Neural cell (in vitro differentiated cells): ENCODE results near the gene AHNAK2.

Source experiments
- CTCF ChIP-seq: fragments of 450-650 bp; IDR thresholded peaks from 2 replicates; pipeline ENCODE4 v1.5.1; 2014; ENCODE audit warnings: antibody characterized with exemption, mild to moderate bottlenecking, moderate library complexity; ENCODE audit not compliant: poor library complexity, severe bottlenecking
- EP300 ChIP-seq: fragments of 450-650 bp; conservative IDR thresholded peaks from 2 replicates; pipeline ENCODE4 v1.6.1; 2014; ENCODE audit warnings: antibody characterized with exemption, mild to moderate bottlenecking, moderate library complexity; ENCODE audit not compliant: poor library complexity, severe bottlenecking
- EZH2 ChIP-seq: fragments of 200-600, 300-800 bp; shearing (Covaris generic), sonication (generic); IDR thresholded peaks from 2 replicates; pipeline ENCODE4 v1.6.1; 2014; ENCODE audit warnings: antibody characterized with exemption, low read length, borderline replicate concordance, mild to moderate bottlenecking; ENCODE audit not compliant: insufficient read depth, poor library complexity, severe bottlenecking
- POLR2AphosphoS5 ChIP-seq: IDR thresholded peaks from 2 replicates; pipeline ENCODE4 v1.6.1; 2012
- REST ChIP-seq: IDR thresholded peaks from 2 replicates; pipeline ENCODE4 v1.6.1; 2012; ENCODE audit warnings: borderline replicate concordance
- SMC3 ChIP-seq: fragments of 450-650 bp; conservative IDR thresholded peaks from 2 replicates; pipeline ENCODE4 v1.6.1; 2014; ENCODE audit warnings: antibody characterized with exemption, mild to moderate bottlenecking, moderate library complexity; ENCODE audit not compliant: poor library complexity

- TF ChIP-seq REST, result no peak
- TF ChIP-seq SMC3, result no peak
- TF ChIP-seq CTCF, result no peak
- TF ChIP-seq EP300, result no peak
- no peak for TF ChIP-seq EZH2
- TF ChIP-seq POLR2AphosphoS5, result no peak
Observed at GRCh38 chr14:104938436-104938835, 39.7 kb downstream of the AHNAK2 start.
